HG03159 (cell line): ENCODE measurements around the gene ATP10D.
A peak's percentile ranks its signal among the peaks of the same experiment; 100 is the strongest.
"Not testable (repeated sequence)": the region's sequence is repeated elsewhere in the genome, so short reads cannot be mapped to it uniquely, and the experiment has no call there.

Experiments used
- ATAC-seq: cut with Tn5 transposase; IDR thresholded peaks from one replicate; pipeline ENCODE4 v1.9.1; 2021; ENCODE audit warnings: mild to moderate bottlenecking, moderate library complexity; ENCODE audit not compliant: unreplicated experiment

The ATP10D gene

DNA sequence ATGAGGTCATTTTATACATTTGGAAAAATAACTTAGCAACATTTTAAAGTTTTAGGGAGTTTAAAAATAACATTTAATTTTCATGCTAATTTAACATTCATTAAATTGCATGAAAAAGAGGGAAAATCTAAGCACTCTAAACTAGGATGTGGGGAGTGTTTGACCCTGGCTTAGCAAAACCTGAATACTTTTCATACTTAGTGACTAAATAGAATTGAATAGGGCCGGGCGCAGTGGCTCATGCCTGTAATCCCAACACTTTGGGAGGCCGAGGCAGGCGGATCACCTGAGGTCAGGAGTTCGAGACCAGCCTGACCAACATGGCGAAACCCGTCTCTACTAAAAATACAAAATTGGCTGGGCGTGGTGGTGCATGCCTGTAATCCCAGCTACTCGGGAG lies 1.7 kb downstream of the ATP10D start:
- ATAC-seq = not testable (repeated sequence)

DNA sequence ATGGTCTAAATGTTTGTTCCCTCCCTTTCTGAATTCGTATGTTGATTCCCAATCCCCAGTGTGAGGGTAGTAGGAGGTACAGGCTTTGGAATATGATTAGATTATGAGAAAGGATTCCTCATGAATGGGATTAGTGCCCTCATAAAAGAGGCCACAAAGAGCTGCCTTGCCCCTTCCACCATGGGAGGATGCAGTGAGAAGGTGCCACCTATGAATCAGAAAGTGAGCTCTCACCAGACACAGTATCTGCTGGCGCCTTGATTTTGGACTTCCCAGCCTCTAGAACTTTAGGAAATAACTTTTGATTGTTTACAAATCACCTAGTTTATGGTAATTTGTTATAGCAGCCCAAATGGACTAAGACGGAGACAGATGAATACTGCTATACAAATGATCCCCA lies 3.6 kb downstream of the ATP10D start:
- ATAC-seq = no peak

GRCh38 chr4:47490550-47490949 lies 5.5 kb downstream of the ATP10D start:
- peak; percentile 77 for ATAC-seq

DNA sequence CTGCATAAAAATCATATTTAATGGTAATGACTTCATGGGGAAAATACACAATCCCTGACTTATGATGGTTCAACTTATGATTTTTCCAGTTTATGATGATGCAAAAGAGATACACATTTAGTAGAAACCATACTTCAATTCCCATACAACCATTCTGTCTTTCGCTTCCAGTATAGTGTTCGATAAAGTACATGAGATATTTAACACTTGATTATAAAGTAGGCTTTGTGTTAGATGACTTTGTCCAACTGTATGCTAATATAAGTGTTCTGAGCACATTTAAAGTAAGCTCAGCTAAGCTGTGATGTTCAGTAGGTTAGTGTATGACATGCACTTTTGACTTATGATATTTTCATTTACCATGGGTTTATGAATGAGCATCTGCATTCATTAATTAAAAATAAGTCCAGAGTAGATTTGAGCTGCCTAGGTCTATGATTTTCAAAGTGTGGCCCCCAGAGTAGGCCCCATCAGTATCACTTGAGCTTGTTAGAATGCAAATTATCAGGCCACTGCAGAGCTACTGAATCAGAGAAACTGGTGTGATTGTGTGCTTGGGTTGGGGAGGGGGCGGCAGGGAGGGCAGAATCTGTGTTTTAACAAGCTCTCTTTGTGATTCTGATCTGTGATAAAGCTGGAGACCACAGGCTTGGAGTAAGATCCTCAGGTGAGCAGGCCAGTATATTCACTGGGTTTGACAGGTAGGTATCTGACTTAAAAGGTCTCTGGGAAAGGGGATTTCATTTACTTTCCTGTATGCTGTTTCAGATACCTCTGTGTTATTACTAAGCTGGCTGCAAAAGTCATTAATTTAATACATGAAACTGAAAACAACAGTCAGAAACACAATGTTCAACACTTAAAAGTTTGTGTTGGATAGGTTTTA lies 8.4 kb downstream of the ATP10D start:
- peak; percentile 42 for ATAC-seq

DNA sequence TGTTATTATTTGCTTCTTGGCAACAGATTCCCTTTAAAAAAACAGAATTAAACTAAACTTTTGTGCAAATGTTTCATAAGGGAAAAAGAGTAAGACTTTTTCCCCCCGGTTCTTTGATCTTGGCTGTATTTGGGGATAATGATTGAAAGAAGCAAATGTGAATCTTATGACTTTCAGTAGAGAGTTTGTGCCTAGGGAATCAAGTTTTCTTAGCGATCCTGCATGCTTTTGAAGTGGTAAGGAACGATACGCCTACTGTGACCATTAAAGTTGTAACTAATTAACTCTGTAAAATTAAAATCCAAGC lies 9.0 kb downstream of the ATP10D start:
- ATAC-seq = no peak

GRCh38 chr4:47498899-47499298 lies 13.8 kb downstream of the ATP10D start:
- no peak for ATAC-seq

GRCh38 chr4:47499700-47500099 lies 14.6 kb downstream of the ATP10D start:
- ATAC-seq = no peak

DNA sequence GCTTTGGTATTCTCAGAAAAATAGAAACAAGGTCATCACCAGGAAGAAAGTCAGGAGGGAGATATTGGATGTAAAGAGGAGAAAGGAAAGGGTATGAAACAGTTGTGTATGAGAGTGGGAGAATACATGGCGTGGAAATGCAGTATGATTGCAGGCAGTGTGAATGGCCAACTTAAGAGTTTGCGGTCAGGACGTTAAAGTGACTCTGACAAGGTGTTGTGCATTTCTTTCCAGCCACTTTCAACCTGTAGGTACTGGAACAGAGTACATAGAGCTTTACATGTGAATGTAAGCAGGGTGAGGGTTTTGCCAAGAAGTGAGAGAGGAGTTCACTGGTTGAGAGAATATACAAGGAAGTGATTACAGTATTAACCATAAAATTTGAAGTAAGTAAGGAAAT lies 15.7 kb downstream of the ATP10D start:
- ATAC-seq = no peak

- ATAC-seq = no peak
Observed at GRCh38 chr4:47505147-47505546, 20.1 kb downstream of the ATP10D start.

GRCh38 chr4:47505666-47506065 lies 20.6 kb downstream of the ATP10D start:
- ATAC-seq = no peak

DNA sequence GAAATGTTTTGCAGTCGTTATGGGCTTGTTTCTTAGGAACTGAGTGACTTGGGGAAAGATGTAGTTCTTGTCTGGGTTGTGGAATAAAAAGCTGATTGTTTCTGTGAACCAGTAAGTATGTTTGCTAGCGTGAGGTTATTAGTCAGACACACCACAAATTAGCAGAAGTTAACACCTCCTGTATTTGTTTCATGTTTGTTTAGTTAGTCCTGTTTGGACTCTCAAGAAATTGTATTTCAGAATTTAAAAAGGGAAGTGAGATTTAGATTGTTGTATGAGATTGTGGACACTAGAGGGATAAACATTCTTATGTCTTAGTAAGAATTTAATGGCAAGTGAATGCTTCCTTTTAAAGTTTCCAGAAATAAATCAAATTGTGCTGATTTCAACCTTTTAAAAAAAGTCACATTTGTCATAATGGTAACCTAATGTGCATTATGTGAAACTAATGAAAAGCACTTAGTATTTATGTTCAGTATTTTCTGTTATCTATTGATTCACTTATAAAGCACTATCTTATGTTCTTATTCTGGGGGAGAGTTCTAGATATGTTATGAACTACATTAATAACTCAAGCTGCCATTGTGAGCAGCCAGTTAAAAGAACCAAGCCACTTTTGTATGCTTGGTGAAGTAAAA lies 25.6 kb downstream of the ATP10D start:
- peak; percentile 97 for ATAC-seq

- ATAC-seq = no peak
Observed at GRCh38 chr4:47513461-47513860, 28.4 kb downstream of the ATP10D start.

DNA sequence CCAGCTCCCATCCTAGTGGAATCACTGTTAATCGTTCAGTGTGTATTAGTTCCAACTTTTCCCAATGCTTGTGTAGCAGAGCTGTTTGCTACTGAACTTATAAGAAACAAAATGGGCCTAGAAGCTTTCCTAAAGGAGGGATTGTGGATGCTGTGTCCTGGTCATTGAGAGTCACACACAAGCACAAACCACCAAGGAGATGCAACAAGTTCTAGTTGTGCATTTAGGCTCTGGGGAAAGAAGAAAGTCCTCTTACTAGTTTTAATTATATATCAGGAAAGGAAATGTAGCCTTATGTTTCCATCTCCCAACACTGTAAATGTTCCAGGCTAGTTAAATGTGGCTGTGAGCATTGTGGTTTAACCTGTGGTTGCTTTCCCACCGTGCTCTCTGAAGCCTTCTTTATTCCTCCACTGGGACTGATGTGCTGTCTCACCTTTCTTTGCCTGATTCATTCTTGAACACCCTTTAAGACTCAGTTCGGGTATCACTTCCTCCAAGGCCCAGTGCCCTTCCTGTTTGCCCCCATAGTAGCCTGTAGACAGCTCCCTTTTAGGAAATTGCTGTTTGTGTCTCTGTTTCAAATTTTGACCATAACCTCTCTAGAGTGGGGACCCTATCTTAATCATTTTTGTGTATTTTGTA lies 34.3 kb downstream of the ATP10D start:
- peak; percentile 100 for ATAC-seq

GRCh38 chr4:47525154-47525819 lies 40.2 kb downstream of the ATP10D start:
- ATAC-seq = no peak

DNA sequence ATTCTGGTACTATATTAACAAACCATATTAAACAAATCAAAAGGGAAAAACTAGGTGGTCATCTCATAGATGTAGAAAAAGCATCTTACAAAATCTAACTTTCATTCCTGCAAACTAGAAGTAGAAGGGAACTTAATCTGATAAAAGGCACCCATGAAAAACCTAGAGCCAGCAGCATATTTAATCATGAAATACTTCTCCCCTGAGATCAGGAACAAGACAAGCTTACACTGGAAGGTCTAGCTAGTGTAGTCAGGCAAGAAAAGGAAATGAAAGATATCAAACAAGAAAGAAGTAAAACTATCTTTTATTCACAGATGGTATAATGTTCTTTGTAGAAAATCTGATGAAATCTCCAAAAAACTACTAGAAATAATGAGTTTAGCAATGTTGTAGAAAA lies 41.2 kb downstream of the ATP10D start:
- no peak for ATAC-seq

GRCh38 chr4:47528646-47529045 lies 43.6 kb downstream of the ATP10D start:
- not testable (repeated sequence) for ATAC-seq

GRCh38 chr4:47530801-47531200 lies 45.7 kb downstream of the ATP10D start:
- no peak for ATAC-seq

DNA sequence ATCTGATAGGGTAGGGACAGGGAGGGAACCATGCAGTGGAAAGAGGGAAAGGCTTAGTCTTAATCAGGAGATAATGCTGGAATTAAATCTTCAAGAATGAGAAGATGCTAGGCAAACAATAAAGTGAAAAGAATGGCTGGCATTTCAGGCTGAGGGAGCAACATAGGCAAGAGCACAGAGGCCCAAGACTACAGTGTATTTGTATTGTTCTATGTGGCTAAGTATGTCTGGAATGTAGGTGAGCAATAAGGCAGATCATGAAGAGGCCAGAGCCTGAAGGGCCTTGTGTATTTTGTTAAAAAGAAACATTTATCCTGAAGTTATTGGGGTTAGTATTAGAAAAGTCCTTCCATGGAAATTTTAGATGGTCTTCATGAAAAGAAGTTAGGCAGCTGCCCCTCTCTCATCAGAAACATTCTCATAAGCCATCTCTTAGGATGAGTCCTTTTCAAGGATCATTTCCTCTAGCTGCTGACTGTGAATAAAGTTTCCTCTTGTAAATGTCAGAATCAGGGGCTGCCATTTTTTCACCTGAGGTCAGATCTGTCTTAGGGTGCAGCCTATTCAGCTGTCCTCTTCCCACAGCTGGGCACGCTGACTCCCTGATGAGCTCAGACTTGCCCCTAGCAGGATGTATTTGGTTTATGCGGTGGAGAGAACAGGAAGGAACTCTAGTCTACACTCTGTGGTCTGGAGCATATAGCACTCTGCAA lies 46.3 kb downstream of the ATP10D start:
- peak; percentile 96 for ATAC-seq

DNA sequence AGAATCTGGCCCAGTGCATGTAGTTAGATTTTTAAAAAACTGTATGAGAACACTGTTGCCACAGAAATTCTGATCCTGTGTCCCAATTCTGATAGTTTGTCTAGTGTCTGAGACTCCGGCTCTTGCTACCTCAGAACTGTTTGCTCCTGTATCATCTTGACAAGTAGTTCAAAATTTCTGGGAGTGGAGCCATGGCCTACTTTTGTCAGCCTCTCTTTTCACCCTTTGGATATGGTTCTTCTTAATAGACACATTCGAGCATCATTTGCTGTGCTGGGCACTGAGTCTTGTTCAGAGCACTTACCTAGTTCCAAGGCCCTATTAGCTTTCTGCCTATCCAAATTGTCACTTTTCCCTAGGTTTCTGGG lies 46.9 kb downstream of the ATP10D start:
- peak; percentile 17 for ATAC-seq

- ATAC-seq = no peak
Observed at GRCh38 chr4:47532658-47533057, 47.6 kb downstream of the ATP10D start.
